Fibroblast of skin of abdomen (primary cell): ENCODE data around the gene SDCBP2.
"Not testable (repeated sequence)": the region's sequence is repeated elsewhere in the genome, so short reads cannot be mapped to it uniquely, and the experiment has no call there.

Experiments
- DNase-seq: peaks from one replicate; pipeline ENCODE4 v3.0.0-alpha.2; 2013

The SDCBP2 gene

DNA sequence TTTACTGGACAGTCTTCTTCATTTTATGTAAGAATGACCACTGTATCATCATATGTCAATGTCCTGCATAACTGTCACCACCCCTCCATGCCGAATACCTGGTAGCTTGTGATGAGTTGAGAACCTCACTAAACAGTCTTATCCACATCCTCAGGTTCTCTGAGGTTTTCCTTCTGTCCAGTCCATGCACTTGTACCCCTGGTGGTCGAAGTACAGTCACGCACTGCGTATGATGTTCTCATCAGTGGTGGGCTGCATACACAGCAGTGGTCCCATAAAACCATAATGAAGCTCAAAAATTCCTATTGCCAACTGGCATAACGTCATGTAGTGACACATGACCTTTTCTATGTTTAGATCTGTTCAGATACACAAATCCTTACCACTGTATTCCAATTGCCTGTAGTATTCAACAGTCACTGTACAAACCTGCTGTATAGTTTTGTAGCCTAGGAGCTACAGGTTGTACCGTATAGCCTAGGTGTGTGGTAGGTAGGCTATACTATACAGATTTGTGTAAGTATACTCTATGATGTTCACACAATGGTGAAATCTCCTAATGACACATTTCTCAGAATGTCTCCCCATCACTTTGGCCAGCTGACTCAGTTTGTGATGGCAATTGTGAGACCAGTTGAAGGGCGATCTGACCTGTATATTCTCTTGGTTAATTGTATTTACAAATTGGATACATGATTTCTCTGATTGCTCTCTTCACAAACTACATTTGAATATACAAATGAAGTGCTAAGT, 31.3 kb upstream of the SDCBP2 start:
- DNase-seq: no peak

DNA sequence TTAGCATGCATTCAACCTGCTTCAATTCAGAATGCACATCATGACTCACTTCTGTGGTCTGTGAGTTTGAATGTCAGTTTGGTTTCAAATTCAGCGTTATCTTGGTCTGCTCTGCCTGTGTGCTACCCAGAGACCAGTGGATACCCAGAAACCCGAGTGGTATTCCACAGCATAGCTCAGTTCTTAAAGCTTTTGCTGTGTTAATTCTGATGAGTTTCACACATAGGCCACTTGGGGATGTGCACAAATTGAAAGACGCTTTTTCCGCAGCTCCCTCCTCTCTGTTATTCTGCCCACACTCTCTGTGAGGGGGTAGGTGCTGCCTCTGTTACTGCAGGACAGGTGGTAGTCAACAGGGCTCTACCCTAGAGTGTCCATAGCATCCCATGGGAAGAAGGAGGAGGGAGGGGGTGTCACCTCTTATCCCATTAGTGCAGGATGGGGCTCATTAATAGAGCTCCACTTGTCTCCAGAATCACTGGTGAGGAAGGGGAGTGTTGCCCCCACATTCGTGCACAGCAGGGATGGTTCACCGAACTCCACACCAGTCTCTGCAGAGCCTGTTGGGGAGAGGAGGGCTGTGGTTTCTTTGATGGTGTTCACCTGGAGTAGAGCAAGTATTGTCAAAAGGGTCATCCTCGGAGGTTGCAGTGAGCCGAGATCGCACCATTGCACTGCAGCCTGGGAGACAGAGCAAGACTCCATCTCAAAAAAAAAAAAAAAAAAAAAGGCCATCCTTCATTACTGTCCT, 29.2 kb upstream of the SDCBP2 start:
- DNase-seq: peak; percentile 37

DNA sequence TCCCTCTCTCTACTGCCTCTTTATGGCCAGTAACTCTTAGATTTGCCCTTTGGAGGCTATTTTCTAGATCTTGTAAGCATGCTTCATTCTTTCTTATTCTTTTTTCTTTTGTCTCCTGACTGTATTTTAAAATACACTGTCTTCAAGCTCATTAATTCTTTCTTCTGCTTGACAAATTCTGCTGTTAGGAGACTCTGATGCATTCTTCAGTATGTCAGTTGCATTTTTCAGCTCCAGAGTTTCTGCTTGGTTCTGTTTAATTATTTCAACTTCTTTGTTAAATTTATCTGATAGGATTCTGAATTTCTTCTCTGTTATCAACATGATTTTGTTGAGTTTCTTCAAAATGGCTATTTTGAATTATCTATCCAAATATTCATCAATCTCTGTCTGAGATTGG, 25.0 kb upstream of the SDCBP2 start:
- no peak for DNase-seq

DNA sequence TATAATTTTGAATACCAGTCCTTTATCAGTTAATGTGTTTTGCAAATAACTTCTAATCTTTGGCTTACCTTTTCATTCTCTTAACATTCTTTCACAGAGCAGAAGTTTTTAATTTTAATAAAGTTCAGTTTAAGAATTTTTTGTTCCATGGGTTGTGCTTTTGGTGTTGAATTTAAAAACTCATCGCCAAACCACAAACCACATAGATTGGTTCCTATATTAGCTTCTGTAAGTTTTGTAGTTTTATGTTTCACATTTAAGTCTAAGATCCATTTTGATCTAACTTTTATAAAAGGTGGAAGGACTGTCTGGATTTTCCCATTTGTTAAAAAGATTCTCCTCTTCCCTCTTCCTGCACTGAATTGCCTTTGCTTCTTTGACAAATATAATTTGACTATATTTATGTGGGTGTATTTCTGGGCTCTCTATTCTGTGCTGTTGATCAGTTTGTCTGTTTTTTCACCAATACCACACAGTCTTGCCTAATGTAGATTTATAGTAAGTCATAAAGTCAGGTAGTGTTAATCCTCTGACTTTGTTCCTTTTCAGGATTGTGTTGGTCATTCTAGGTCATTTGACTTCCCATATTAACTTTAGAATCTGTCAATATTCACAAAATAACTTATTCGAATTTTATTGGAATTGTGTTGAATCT, 17.5 kb upstream of the SDCBP2 start:
- no peak for DNase-seq

DNA sequence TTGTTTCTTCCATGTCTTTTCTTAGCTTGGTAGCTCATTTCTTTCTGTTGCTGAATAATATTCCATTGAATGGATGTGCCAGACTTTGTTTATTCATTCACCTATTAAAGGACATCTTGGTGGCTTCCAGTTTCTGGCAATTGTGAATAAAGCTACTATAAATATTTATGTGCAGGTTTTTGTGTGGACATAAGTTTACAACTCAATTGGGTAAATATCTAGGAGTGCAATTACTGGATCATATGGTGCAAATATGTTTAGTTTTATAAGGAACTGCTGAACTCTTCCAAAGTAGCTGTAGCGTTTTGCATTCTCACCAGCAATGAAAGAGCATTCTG, 16.8 kb upstream of the SDCBP2 start:
- no peak for DNase-seq

DNA sequence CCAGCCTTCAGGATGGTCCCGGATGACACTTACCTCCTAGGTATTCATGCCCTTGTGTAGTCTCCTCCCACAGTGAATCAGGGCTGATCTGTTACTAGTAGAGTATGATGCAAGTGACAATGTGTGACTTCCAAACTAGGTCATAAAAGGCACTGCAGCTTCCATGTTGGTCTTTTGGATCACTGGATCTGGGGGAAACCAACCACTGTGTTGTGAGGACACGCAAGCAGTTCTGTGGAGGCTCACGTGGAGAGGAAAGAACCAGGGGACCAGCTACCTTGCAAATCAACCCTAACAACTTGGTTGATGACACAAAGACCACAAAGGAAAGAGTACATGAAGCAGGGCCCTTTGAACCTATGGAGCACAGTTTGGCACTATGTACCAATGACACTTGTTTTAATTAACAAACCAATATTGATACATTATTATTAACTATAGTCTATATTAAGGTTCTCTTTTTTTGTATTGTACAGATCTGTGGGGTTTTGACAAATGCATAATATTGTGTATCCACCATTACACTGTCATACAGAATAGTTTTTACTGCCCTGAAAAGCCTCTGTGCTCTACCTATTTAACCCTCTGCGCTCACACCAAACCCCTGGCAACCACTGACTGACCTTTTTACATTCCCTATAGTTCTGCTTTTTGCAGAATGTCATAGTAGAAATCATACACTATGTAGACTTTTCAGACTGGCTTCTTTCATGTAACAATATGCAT, 16.3 kb upstream of the SDCBP2 start:
- no peak for DNase-seq

DNA sequence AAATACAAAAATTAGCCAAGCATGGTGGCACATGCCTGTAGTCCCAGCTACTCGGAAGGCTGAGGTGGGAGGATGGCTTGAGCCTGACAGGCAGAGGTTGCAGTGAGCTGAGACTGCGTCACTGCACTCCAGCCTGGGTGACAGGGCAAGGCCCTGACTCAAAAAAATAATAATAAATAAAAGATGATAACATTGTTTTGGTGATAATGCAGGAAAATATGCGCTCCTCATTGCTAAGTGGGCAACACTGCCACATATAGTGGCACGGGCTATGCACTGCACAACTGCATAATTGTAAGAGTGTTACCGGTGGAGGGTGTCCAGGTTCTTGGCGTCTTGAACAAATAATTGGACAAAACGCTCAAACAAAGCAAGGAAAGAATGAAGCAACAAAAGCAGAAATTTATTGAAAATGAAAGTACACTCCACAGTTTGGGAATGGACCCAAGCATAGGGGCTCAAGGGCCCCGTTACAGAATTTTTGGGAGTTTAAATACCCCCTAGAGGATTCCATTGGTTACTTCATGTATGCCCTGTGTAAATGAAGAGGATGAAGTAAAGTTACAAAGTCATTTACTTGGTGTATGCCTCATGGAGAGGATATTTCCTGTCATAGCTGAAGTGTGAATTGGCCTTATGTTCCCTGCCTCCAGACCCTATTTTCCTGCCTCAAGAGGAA, 14.6 kb upstream of the SDCBP2 start:
- not testable (repeated sequence) for DNase-seq

DNA sequence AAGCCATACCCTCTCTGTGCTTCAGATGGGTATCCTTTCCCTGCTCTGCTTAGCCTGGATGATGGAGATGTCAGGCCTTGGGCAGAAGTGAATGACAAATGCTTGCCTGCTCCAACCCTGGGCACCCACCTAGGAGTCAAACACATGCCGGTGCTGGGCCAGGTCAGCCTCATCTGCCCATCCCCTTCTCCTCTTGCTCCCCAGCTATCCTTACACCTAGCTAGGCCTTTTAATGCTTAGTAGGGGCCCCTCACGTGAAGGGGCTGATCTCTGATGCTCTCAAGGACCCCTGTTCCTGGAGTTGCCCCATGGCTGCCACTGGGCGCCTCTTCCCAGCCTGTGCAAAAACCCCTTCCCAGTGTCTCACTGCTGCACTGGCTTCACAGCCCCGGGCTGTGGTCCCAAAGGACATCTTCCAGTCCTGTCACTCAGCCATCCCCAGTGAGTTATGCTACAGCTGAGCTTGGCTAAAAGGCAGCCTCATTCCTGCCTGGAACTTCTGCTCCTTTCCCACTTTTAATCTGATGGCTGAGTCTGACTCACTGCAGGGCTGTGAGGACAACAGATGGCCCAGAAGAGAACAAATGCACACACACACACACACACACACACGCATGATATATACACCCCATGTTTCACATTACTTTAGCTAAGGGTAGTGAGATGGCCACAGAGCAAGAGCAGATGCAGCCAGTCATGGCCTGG, 12.8 kb upstream of the SDCBP2 start:
- peak; percentile 68 for DNase-seq

DNA sequence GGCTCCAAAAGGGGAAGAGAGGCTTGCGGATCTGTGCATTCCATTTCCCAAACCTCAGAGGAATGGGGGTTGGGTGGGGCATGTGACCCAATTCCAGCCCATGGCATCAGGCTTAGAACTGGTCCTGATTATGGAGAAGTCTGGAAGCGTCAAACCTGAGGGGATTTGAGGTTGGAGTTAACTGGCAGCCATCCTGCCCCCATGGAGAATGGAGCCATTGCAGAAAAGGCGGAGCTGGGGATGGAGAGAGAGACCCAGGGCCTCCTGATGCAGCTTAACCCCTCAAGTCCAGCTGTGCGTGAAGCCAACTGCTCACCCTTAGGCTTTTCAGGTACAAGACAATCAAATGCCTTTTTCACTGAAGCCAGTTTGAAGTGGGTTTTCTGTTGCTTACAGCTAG, 9.9 kb upstream of the SDCBP2 start:
- no peak for DNase-seq

DNA sequence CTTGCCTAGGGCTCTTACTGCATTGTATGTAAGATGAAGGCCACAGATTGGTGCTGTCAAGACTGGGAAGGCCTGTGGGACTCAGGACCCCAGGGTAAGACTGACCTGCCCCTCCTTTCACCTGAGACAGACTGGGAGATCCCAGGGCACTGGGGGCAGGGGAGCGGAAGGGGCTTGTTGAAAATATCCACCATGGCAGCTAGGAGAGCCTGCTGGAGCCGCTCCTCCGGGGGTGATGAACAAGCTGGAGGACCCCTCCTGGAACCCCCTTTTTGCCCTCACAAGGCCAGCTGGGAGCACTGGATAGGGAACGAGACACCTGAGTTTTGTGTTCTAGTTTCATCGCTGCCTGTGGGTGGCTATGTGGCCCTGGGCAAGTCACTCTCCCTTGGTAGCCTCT, 9.2 kb upstream of the SDCBP2 start:
- no peak for DNase-seq

DNA sequence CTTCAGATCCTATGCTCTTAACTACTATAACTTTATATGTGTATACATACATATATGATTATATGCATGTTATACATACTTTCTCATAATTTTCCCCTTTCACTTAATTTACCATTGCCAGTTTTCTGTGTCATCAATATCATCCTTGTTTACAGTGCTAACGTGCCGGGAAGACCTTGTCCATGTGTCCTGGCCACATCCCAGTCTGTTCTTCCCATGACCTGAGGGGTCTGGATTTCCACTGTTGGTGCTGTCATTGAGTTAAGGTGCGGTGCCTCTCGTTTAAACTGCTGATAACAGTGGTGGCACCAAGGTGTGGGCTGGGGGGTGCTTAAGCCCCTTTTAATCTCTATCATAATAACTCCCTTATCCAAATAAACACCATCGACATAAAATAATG, 8.5 kb upstream of the SDCBP2 start:
- no peak for DNase-seq

DNA sequence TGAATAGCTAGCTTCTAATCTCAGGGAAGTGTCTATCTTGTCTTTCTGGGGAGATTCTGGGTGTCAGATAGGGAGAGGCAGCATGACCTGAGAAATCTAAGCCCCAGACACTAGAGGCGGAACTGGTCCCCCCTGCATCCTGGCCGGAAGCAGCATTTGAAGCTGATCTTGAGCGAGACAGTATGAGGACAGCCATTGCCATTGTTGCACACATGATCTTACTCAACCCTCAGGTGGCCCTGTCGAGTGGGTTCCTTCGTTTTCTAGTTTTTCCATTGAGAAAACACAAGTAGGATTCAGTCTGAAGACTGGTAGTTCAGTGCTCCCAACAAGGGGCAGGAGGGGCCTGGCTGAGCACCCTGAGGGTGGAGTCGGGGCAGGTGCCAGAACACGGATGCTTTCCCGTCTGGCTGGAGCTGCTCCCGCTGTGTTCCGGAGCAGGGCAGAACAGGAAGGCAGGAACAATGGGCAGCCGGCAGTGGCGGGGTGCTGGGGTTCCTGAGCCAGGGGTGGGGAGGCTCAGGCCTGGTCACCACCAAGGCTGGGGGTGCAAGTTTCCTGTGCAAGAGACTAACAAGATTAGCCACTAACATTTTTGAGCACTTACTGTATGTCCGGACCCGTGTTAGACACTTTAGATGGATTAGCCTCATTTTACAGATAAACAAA, 7.9 kb upstream of the SDCBP2 start:
- DNase-seq: no peak

DNA sequence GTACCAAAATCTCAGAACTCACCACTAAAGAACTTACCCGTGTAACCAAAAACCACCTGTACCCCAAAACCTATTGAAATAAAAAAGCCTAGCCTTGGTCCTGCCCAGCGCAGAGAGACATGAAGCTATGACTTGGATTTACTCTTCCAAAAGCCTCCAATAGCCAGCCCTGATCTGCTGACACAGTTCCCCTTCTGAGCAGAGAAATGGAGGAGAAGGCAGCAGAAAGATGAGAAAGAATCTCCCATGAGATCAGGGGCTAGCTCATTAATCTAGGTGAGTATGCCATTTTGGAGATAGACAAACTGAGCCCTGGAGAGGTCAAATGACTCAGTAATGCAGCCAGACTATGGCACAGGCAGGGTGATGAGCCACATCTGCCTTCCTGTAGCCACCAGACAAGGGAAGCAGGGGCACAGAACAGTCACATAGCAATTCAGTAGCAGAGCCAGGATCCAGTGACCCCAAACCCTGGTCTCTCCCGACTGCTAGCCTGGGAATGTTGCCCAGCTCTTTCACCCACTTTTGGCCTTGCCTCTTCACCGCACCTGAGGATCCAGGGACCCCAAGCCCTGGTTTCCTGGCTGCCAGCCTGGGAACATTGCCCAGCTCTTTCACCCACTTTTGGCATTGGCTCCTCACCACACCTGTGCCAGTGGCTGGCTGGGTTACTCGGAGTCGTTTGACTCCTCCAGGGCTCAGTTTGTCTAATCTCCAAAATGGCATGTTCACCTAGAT, 7.2 kb upstream of the SDCBP2 start:
- no peak for DNase-seq

DNA sequence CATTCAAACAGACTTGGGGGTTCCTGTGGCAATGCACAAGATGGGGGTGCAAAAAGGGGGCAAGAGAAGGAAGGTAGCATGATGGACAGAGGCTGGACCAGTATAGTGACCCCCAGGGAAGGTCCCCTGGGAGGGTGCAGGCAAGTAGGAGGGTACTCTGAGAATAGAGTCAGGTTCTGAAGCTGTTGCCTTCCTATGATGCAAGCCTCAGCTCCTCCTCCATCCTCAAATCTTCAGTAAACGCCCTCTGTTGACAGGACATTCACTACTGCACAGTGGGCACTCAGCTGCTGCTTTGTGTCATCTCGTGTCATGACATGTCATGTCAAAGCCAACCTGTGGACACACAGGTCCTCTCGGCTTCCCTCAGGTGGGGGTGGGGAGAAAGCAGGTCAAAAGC, 5.8 kb upstream of the SDCBP2 start:
- no peak for DNase-seq

DNA sequence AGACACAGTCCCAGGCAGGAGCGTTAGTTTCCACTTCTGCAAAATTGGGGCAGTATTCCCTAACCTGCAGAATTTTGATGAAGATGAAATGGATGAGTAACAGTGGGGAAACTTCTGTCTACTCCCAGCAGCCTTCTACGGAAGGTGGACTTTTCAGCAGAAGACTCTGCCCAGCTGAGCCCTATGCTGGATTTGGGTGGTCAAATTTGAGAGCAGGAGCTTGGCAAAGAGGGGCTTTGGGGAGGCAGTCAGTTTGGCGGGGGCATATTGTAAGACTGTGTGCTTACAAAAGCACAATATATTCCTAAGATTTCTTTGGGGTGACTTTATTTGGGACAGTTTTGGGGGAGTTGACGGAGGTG, 5.4 kb upstream of the SDCBP2 start:
- DNase-seq: no peak

DNA sequence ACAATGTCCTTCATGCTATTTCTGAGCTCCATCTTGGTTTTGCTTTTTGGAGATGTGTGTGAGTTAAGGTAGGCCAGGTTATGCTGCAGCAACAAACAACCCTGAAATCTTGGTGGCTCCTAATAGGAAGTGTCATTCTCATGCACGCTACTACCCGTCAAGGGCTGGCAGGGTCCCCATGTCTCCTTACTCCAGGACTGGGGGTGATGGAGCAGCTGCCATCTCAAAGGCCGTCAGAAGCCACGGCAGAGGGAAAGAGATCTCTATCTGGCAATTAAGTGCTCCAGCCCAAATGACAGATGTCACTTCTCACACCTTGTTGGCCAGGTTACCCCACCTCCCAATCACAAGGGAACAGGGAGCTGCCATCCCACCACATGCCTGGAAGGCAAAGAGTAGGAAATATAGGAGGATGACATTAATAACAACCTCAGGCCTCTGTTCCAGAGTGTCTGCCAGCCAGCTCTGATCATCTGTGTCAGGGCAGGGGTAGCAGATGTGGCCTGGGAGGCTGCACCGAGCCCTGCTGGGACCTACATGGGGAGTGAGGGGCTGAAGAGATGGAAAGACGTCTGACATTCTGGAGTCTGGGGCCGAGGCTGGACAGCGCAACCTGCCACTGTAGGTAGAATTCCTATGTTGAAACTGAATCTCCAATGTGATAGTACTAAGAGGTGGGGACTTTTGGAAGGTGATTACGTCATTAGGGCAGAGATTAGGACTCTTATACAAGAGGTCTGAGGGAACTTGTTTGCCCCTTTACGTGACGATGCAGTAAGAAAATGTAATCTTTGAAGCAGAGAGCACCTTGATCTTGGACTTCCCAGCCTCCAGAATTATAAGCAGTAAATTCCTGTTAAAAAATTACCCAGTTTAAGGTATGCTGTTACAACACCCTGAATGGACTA, 4.8 kb upstream of the SDCBP2 start:
- DNase-seq: no peak

DNA sequence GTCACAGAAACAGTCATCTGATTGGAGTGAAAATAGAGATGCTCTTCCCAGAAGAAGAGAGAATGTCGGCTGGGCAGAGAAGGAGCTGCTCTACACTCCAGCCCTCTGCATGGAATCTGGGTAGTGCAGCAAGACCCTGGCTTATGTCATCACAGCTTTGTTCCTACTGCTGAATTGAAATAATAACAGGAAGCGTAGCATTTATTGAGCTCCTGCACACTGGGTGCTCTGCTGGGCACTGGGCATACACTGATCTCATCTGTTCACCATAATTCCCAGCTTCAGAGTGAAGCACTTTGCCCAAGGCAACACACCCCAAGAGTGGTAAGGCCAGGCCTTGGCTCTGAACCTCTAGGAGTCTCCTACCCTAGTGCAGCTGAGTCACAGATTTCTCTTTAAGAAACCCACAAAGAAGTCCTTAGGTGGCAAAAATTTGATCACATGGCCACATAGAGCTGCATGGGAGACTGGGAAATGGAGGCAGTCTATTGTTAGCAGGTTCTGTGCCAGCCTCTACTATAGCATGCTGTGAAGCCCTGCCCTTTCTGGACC, 3.9 kb upstream of the SDCBP2 start:
- DNase-seq: no peak

DNA sequence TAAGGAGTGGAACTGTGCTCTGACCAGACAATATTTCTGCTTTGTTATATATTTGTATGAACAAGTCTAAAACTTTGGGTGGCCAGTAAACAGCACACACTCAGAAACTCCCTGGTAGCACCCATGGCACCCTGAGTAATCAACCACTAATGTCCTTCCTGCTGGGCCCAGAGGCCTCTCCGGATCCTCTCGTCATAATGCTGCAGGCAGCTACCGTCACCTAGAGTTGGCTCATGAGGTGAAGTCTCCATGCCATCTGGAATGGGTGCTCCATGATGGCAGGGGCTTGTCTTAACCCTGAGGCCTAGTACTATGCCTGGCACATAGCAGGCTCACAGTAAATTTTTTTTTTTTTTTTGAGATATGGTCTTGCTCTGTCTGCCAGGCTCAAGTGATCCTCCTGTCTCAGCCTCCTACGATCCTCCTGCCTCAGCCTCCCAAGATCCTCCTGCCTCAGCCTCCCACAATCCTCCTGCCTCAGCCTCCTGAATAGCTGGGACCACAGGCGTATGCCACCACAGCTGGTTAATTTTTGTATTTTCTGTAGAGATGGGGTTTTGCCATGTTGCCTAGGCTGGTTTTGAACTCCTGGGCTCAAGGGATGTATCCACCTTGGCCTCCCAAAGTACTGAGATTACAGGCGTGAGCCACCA, 3.0 kb upstream of the SDCBP2 start:
- DNase-seq: no peak

DNA sequence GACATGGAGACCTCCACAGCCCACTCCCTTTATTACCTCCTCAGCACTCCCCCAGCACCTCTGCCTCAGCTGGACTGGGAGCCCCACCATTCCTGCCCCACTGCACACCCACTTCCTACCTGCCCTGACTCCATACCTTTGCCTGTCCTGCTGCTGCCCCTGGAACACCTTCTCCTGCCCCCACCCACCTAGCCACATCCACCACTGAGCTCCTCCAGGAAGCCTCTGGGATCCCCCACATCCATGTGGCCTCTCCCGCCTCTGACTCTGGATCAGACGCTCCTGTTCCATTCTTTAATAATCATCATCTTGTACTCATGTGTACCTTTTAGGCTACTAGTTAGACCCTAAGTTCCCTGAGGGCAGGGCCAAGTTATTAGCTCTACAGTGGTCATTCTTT, 2.2 kb upstream of the SDCBP2 start:
- no peak for DNase-seq
